Measurements from ENCODE around the gene SMYD3. TPM values are rescaled to one million over a fixed set of nuclear protein-coding genes. Genes with fewer than 3 reads are reported as not detected.

Gene SMYD3
- total and polyA plus RNA-seq, 10 of the 15 experiments (the other 5 are each of a cell fraction or from before 2014, with no cell fraction given) = 18.3 to 54.0 (median 24.8) TPM

- TF ChIP-seq, protein P1, sequence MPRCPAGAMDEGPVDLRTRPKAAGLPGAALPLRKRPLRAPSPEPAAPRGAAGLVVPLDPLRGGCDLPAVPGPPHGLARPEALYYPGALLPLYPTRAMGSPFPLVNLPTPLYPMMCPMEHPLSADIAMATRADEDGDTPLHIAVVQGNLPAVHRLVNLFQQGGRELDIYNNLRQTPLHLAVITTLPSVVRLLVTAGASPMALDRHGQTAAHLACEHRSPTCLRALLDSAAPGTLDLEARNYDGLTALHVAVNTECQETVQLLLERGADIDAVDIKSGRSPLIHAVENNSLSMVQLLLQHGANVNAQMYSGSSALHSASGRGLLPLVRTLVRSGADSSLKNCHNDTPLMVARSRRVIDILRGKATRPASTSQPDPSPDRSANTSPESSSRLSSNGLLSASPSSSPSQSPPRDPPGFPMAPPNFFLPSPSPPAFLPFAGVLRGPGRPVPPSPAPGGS (IDR thresholded peaks at IDR 0.05; ENCODE audit: borderline replicate concordance, insufficient read depth, low read depth, low read length, poor library complexity, severe bottlenecking) = no peak
- TF ChIP-seq RAD51 (IDR thresholded peaks at IDR 0.05) = no peak
- TF ChIP-seq BHLHE40 (IDR thresholded peaks at IDR 0.05; ENCODE audit: borderline replicate concordance in 1 of 2, low read depth in 2 of 2, low read length in 1 of 2) = no peak
- TF ChIP-seq FOS (IDR thresholded peaks at IDR 0.05; ENCODE audit: borderline replicate concordance, extremely low read depth, insufficient read length) = no peak
- TF ChIP-seq SPI1 (IDR thresholded peaks at IDR 0.05; ENCODE audit: borderline replicate concordance, insufficient read depth, low read depth, low read length) = no peak
These were observed 293.1 kb downstream of the SMYD3 start (continued) for GRCh38 chr1:246213947-246214346.

- POLR2A ChIA-PET = interaction anchor here (1.5 kb wide), 1 partner anchor 181 kb away, joined by 3 read pairs; no protein-coding TSS in a partner anchor
- no peak overlapping the region for H3K4me2 ChIP-seq (ENCODE audit: control insufficient read depth, insufficient read depth)
- no peak overlapping the region for H3K27ac ChIP-seq (ENCODE audit: control insufficient read depth, insufficient read depth)
- TF ChIP-seq ASH2L (IDR thresholded peaks at IDR 0.05; ENCODE audit: borderline replicate concordance, low read depth) (no peak), SIN3A (IDR thresholded peaks at IDR 0.05; ENCODE audit: low read depth, low read length) (no peak), CHD2 (IDR thresholded peaks at IDR 0.05; ENCODE audit: borderline replicate concordance, low read depth, low read length) (no peak), RCOR1 (conservative IDR thresholded peaks at IDR 0.05; ENCODE audit: low read depth, low read length) (no peak), NBN (IDR thresholded peaks at IDR 0.05) (no peak), ZBTB40 (IDR thresholded peaks at IDR 0.05; ENCODE audit: borderline replicate concordance) (no peak), TARDBP (IDR thresholded peaks at IDR 0.05; ENCODE audit: borderline replicate concordance) (no peak)
- TF ChIP-seq, protein P2, sequence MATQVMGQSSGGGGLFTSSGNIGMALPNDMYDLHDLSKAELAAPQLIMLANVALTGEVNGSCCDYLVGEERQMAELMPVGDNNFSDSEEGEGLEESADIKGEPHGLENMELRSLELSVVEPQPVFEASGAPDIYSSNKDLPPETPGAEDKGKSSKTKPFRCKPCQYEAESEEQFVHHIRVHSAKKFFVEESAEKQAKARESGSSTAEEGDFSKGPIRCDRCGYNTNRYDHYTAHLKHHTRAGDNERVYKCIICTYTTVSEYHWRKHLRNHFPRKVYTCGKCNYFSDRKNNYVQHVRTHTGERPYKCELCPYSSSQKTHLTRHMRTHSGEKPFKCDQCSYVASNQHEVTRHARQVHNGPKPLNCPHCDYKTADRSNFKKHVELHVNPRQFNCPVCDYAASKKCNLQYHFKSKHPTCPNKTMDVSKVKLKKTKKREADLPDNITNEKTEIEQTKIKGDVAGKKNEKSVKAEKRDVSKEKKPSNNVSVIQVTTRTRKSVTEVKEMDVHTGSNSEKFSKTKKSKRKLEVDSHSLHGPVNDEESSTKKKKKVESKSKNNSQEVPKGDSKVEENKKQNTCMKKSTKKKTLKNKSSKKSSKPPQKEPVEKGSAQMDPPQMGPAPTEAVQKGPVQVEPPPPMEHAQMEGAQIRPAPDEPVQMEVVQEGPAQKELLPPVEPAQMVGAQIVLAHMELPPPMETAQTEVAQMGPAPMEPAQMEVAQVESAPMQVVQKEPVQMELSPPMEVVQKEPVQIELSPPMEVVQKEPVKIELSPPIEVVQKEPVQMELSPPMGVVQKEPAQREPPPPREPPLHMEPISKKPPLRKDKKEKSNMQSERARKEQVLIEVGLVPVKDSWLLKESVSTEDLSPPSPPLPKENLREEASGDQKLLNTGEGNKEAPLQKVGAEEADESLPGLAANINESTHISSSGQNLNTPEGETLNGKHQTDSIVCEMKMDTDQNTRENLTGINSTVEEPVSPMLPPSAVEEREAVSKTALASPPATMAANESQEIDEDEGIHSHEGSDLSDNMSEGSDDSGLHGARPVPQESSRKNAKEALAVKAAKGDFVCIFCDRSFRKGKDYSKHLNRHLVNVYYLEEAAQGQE (IDR thresholded peaks at IDR 0.05; ENCODE audit: low read depth, low read length) = no peak
These were observed 293.6 kb downstream of the SMYD3 start for GRCh38 chr1:246213502-246213901.

More at GRCh38 chr1:246213502-246213901, 293.6 kb downstream of the SMYD3 start:
- no peaks in the 10 kb centered on the region for H3K9me3 ChIP-seq (replicated peaks; ENCODE audit: control insufficient read depth, insufficient read depth, low read length)
- H3K9ac ChIP-seq (ENCODE audit: control insufficient read depth, insufficient read depth, low read length) = no peak overlapping the region
- no peaks in the 10 kb centered on the region for H3K27me3 ChIP-seq (replicated peaks in 1 of 2; ENCODE audit: control insufficient read depth in 2 of 2, insufficient read depth in 2 of 2, low read length in 1 of 2)
- ATAC-seq (no peak), FAIRE-seq (no peak), DNase-seq (ENCODE audit: low read depth, low spot score) (no peak)
- WGBS (ENCODE audit: insufficient coverage, insufficient replicate concordance, low lambda C conversion rate, missing lambda C conversion rate) = 96% methylated on average over 3 of the region's 3 CpGs
- H3K4me3 ChIP-seq = no peak overlapping the region
- no peak overlapping the region for H2AFZ ChIP-seq (ENCODE audit: control insufficient read depth, low read depth, low read length)
- peaks cover 12% of the 10 kb centered on the region for H3K4me1 ChIP-seq (ENCODE audit: control insufficient read depth, insufficient read depth, low read length)
- intact Hi-C loops (cut with micrococcal nuclease; ENCODE audit: unreplicated experiment) (no loop called here), in situ Hi-C loops (cut with MboI) (no loop called here)
- RAD21 ChIA-PET (ENCODE audit: unreplicated experiment) = no interaction called here
- no peaks in the 10 kb centered on the region for H3K79me2 ChIP-seq (ENCODE audit: control insufficient read depth, insufficient read depth, low read length)
- SMC1A ChIA-PET (ENCODE audit: uncharacterized antibody, unreplicated experiment) = interaction anchor here (0.8 to 1.4 kb wide), 4 partner anchors 9 to 40 kb away, joined by 3 to 4 read pairs (median 3); no protein-coding TSS in a partner anchor
- H4K20me1 ChIP-seq (ENCODE audit: control insufficient read depth, insufficient read depth) = no peaks in the 10 kb centered on the region
- BruUV-seq (replicated peaks) = no TSS peak
- no peaks in the 10 kb centered on the region for H3K36me3 ChIP-seq (ENCODE audit: control insufficient read depth in 2 of 2, insufficient read depth in 2 of 2, low read length in 1 of 2)
- CTCF ChIA-PET = interaction anchor here (1.2 kb wide), 1 partner anchor 84 kb away, joined by 4 read pairs; no protein-coding TSS in a partner anchor
